ENCODE results near the gene RNPEPL1.
"Not testable (repeated sequence)": the region's sequence is repeated elsewhere in the genome, so short reads cannot be mapped to it uniquely, and the experiment has no call there.

Gene RNPEPL1

DNA sequence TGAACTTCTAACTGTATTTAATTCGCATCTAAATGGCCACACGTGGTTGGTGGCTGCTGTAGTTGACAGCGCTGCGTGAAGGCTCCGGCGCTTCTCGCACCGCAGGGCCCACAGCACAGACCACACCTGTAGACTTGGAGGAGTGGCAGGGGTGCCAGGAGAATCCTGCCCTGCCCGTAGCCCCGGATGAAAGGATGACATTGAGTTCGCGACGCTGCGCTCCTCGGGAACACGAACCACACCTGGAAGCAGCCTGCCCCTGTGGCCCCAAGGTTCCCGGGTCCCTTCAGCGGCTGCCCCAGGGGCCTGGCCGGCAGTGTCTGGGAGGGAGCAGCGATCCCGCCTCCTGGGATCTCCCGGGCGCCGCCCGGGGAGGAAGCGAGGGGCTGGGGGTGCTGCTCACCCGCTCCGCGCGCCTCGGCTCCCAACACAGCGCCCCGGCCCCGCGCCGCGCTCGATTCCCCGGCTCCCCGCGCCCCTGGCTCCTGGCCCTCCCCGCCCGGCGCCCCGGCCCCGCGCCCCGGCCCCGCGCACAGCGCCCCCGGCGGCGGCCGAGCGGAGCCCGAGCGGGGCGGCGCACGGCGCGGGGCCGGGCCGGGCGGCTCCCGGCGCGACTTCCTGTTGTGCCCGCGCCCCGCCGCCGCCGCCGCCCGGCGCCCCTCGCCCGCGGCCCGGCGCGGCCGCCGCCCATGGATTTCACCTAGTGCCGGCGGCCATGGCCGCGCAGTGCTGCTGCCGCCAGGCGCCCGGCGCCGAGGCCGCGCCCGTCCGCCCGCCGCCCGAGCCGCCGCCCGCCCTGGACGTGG is at the start of gene RNPEPL1:
TSS of gene RNPEPL1 (plus strand) at position 613 of the 806 bp plus-strand sequence. CDS start at position 716, 103 bp downstream.
- peak; percentile 78 for DNase-seq (ENCODE audit: low spot score)

GRCh38 chr2:240518981-240519380 is 49.3 kb upstream of the RNPEPL1 start:
- no peak for DNase-seq (ENCODE audit: low spot score)

DNA sequence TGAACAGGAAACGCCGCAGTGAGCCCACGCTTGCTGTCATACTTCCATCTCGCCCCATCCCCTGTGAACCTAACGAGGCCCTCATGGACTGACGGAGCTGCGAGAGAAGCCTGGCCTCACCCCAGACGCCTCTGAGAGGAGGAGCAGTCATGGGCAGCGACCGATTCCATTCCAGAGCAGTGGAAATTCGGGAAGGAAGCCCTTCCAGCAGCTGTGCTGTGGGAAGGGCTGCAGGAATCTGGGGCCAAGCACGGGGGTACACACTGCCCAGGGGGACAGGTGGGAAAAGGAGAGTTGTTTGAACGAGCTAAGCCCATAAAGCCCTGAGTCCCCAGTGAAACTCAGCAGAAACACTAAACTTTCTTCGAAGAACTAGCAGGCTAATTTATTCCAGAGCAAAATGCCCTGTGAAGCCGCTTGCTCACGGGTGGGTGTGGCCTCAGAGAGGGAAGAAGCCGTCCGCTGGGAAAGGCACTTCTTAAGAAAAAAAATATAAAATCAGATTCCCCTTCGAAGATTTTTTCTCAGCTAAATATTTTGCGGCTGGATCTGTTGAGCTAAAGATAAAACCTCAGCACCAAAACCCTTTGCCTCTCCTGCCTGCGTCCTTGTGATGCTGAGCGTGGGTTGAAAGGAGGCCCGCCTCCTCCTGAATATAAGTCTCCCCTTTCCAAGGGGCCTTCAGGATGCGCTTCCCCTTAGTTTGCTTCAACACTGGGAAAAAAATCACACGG is 48.7 kb upstream of the RNPEPL1 start:
- peak; percentile 68 for DNase-seq (ENCODE audit: low spot score)

- DNase-seq (ENCODE audit: low spot score), result no peak
Observed at GRCh38 chr2:240520130-240520973, 47.9 kb upstream of the RNPEPL1 start.

DNA sequence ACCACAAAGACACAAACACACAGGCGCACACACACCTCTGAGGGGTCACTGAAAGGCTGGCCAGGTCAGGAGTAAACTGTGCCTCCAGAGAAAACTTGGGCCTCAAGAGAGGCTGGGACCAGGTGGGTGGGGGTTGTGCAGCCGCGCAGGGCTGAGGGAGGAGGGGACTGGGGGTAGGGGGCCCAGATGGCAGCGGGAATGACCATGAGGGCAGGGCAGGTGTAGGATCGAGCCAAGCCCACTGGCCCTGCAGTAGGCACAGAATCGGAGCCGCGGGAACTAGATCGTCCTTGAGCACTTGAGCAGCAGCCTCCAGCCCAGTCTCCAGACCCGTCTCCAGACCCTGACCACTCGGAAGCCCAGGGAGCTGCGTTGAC is 47.3 kb upstream of the RNPEPL1 start:
- DNase-seq (ENCODE audit: low spot score), result no peak

GRCh38 chr2:240521885-240522284 is 46.4 kb upstream of the RNPEPL1 start:
- not testable (repeated sequence) for DNase-seq (ENCODE audit: low spot score)

DNA sequence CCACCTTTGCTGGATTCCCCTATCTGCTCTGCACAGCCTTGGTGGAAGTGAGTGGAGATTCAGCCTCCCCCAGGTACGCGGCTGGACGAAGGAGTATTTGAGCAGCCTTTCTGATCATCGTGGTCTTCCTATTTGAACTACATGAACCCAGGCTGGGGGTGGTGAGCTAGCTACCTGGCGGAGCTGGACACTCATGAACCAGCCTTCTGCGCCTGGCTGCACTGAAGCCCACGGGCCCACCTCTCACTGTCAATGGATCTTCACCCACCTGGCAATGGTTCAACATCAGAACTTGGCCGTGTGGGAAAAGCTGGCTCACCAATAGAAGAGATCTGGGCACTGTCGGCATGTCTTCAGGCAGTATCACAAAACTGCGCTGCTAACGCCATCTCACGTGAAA is 45.9 kb upstream of the RNPEPL1 start:
- no peak for DNase-seq (ENCODE audit: low spot score)

- DNase-seq (ENCODE audit: low spot score), result no peak
Observed at GRCh38 chr2:240523451-240524281, 44.6 kb upstream of the RNPEPL1 start.

DNA sequence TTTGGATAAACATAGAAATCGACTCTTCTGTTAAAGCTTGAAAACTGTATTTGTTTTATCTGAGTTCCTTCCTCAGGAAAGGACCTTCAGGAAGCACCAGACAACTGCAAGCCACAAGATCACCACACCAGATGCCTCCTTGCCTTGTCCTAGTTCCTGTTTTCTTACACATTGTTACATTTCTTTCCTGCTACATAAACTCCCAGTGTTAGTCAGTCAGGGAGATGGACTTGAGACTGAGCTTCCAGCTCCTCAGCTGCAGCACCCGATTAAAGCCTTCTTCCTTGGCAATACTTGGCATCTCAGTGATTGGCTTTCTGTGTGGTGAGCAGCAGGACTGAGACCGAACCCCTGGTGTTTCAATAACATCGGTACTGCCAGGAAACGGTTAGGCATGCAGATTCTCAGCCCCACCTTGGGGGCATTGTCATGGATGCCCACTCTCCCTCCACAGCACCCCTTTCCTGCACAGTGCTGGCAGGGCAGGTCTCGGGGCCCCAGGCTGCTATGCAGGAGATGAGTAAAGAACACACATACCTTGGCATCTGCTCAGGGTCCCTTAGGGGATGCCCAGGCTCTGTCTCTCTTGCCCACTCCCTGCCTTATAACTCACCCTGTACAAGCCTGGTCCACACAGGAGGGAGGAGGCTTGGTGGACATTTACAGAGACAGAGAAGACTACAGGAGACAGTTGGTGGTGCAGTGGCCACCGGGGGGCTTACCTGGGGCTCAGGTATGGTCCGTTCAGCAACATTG is 43.1 kb upstream of the RNPEPL1 start:
- DNase-seq (ENCODE audit: low spot score), result no peak

DNA sequence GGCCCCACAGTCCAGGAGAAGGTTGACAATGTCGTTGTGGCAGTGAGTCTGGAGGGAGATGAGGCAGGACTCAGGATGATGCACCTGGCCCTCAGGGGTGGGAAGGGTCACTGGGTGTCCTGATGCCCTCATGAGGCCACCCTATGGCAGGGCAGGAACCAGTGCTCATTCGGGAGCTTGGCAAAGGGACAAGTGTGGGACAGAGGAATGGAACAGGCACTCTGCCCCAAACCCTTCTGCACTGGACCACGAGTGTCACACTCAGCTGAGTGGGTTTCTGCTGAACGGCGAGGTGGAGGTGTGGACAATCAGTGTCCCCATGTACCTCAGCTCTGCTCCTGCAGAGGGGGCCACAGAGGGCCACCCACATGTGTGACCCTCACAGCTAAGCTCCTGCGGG is 42.5 kb upstream of the RNPEPL1 start:
- no peak for DNase-seq (ENCODE audit: low spot score)

DNA sequence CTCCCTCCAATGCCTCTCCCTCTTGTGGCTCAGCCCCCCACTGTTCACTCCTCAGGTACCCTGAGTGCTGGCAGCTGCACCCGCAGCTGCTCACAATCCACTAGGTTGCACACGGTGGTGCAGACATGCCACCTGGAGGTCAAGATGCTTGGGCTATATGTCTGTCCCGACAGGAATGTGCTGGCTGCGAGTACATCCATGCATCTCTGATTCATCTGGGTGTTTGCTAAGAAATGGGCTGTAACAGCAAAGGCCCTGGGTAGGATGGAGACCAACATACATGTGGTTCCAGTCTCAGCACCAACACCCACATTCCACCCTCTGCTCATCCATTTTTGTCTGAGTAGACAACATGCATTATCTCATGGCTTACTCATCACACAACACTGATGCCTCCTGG is 41.8 kb upstream of the RNPEPL1 start:
- DNase-seq (ENCODE audit: low spot score), result no peak

- no peak for DNase-seq (ENCODE audit: low spot score)
Observed at GRCh38 chr2:240527153-240527750, 41.0 kb upstream of the RNPEPL1 start.

DNA sequence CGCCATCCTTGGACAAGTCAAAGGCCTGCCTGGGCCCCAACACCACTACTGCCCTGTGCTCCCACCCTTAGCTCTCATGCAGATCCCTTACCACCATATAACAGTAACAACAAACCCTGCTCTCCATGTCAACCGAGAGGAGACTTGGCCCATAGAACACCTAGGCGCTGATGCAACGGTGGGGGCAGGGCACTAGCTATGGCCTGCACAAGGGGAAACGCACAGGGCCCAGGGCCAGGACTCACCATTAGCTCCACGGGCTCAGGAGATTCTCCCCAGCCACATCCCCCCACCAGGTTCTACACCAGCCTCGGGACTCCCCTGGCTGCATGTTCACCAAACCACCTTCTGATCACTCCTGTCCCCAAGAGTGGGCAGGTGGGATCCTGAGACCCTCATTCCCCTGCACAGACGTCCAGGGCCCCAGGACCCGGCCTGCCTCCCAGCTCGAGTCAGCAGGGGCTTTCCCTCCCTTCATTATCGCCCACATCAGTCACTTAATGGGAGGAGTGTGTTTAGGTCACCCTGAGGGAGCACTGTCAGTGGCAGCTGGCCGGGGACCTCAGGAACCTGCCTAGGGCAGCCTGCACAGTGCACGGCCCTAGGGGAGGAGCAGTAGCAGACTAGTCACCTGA is 39.8 kb upstream of the RNPEPL1 start:
- no peak for DNase-seq (ENCODE audit: low spot score)

DNA sequence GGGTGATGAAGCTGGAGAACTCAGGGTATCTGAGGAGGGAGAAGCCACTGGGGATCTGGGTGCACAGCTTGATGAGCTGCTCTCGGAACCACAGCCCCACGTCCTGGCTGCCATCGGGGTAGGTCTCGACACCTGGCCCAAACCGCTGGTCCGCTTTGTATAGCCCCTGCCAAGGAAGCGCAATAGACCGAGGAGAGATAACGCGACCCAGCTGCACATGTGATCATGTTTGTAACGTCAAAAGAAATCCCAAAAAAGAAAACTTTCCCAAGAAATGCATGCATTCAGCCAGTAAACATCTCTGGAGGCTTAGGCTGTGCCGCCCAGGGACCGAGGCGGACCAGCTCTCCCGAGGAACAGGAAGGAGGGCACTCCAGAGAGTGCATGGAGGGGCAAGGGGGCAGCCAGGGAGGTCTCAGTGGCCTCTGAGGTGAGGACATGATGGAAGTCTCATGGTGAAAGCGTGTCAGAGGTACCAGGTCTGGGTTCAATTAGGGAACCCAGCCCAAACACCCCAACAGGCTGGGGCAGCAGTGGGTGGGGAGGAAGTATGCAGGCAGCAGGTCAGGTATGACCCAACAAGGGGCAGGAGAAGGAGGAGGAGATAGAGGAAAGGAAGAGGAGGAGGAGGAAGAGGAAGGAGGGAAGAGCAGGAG is 38.8 kb upstream of the RNPEPL1 start:
- no peak for DNase-seq (ENCODE audit: low spot score)

DNA sequence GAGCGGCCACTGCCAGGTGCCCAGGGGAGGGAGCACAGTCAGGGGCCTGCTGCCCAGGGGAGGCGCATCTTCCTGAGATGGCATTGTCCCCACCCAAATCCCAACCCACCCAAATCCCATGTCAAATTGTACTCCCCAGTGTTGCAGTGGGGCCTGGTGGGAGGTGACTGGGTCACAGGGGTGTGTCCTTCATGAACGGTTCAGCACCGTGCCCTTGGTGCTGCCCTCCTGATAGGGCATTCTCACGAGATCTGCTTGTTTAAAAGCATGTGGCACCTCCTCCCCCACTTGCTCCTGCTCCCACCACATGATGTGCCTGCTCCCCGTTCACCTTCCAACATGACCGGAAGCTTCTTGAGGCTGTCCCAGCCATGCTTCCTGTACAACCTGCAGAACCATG is 38.1 kb upstream of the RNPEPL1 start:
- DNase-seq (ENCODE audit: low spot score), result no peak

GRCh38 chr2:240531038-240531437 is 37.2 kb upstream of the RNPEPL1 start:
- no peak for DNase-seq (ENCODE audit: low spot score)

- DNase-seq (ENCODE audit: low spot score), result no peak
Observed at GRCh38 chr2:240532031-240532775, 36.1 kb upstream of the RNPEPL1 start.

GRCh38 chr2:240538031-240538780 is 30.1 kb upstream of the RNPEPL1 start:
- no peak for DNase-seq (ENCODE audit: low spot score)

Data from AG08396 (cell line).